GM19023 (cell line): ENCODE results near the gene IFT74.
A peak's percentile ranks its signal among the peaks of the same experiment; 100 is the strongest.

Experiments used
- ATAC-seq: cut with Tn5 transposase; IDR thresholded peaks from one replicate; pipeline ENCODE4 v1.9.1; 2021; ENCODE audit warnings: mild to moderate bottlenecking, moderate library complexity; ENCODE audit not compliant: unreplicated experiment

Gene IFT74

DNA sequence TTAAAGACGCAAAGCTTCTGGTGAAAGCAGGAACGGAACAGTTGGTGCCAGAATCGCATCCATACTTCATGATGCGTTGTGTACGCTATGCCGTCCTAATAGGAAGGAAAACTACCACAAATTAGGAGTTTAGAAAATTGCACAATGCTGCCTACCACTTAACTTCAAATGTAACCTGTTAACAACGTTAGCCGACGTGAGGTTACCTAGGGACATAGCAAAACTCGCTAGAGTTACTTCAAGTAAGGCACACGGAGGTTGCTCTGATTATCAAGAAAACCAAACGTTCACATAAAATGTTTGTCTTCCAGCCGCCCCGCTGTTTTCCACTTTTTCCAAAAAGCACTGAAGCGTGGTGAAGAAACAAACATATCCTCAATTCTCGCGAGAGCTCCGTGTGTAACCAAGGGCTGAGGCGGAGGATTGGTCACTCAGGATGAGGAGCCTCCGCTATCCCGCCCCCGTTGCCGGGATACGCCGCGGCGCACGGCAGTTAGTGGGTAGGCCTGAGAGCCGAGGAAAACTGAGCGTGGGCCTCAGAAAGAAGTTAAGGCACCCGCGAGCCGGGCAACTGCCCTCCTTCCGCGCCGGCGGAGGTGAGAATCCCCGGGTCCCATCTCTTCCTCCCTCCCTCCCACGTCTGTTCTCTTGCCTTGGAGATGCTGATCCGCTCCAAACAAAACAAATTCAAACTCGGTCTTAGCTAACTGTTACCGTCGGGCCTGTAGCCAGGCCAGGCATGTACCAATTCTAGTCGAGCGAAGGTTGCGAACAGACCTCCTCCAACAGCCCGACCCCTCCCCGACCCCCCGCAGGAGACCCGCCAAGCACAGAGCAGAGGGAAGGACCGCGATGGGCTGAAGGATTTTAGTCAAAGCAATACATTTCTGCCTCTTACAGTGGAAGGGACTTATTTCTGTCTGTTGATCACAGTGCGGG lies at the start of gene IFT74:
TSS of gene IFT74 (plus strand) at position 492 of the 939 bp plus-strand sequence. CDS start 5,556 bp downstream, outside the sequence.
- ATAC-seq, result peak; percentile 100

DNA sequence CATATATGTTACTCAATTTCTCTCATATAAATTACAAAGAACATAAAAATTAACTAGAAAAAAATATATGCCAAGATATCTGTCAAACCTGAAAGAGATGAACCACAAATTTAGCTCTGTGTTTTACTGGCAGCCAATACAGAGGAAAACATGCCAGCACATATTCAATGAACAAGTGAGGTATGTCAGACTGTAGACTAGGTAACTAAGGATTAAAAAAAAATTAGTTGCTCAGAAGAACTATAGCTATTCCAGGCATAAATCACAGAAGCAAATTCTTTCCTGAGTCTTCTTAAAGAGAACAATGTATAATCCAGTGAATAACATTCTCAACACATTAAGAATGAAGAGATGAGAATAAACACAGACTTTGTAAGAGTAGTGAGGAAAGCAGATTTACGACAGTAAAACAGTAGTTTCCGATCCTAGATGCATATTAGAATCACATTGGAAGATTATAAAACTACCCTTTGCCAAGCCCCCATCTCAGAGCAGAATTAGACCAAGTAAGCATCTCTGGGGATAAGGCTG lies 43.0 kb upstream of the IFT74 start:
- ATAC-seq, result no peak

DNA sequence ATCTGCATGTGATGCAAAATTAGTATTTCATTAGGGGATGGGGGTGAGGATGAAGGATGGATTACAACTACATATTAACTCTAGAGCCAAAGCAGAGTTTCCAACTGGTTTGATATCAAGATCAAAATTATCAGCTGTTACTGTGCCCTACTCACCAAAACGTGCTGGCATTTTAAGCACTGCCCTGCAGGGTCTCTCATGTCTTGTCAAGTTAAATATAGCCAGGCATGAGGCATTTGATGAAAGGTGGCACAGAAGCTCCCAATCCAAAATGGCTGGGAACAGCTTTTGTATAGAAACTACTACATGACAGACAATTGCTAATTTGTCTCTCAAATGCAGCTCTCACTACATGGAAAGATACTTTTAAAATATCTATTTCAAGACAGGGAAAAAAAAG lies 36.5 kb upstream of the IFT74 start:
- no peak for ATAC-seq

DNA sequence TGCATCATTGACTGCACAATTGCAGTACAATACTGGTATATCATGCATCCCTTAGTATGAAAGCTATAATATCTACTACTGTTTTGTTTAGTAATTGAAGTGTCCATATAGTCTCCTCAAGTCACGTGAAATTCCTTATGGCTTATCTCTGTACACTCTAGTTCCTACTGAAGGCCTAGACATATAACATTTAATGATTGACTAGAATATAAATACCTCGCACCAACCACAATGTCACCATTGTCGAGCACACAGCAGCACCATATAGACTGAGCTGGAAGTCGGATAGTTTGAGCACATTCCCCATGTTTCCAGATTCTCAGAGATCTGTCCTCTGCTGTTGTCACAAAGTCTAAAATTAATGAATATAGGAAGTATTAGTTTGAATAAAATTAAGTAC lies 30.6 kb upstream of the IFT74 start:
- ATAC-seq, result no peak

DNA sequence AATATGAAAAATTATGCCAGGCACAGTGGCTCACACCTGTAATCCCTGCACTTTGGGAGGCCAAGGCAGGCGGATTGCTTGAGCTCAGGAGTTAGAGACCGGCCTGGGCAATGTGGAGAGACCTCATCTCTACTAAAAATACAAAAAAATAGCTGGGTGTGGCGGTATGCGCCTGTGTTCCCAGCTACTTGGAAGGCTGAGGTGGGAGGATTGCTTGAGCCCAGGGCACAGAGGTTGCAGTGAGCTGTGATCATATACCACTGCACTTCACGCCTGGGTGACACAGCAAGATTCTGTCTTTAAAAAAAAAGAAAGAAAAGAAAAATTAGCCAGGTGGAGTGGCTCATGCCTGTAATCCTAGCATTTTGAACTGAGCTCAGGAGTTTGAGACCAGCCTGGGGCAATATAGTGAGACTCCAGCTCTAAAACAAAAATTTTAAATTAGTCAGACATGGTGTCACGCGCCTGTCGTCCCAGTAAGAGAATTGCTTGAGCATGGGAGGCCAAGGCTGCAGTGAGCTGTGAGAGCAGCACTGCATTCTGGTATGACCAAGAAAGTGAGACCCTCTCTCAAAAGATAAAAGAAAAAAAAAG lies 27.2 kb upstream of the IFT74 start:
- ATAC-seq, result no peak

DNA sequence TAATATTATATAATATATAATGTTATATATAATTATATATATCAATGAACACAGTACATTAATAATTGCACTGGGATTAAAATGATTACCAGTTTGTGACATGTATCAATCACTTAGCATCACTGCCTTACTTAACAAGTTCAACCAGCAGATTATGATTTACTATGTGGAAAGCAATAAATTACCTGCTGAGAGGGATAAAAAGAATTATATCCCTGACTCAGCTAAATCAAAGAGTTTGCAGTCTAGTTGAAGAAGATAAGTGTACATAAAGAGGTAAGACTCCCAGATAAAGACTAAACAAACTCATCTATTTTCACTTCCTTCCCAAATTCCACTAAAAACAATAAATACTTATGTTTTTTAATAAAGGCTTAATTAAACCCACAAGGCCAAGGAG lies 20.4 kb upstream of the IFT74 start:
- no peak for ATAC-seq

DNA sequence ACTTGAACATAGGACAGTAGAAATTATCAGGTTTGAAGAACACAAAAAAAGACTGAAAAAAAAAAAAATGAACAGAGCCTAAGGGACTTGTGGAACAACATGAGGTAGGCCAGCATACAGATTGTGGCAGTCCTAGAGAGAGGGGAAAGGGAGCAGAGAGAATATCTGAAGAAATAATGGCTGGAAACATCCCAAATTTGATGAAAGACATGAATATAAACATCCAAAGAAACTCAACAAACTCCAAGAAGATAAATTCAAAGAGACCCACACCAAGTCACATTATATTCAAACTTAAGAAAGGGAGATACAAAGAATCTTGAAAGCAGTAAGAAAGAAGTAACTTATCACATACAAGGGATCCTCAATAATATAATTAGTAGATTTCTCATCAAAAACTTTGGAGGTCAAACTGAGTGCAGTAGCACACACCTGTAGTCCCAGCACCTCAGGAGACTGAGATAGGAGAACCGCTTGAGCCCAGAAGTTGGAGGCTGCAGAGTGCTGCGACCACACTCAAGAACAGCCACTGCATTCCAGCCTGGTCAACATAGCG lies 18.3 kb upstream of the IFT74 start:
- ATAC-seq, result no peak

DNA sequence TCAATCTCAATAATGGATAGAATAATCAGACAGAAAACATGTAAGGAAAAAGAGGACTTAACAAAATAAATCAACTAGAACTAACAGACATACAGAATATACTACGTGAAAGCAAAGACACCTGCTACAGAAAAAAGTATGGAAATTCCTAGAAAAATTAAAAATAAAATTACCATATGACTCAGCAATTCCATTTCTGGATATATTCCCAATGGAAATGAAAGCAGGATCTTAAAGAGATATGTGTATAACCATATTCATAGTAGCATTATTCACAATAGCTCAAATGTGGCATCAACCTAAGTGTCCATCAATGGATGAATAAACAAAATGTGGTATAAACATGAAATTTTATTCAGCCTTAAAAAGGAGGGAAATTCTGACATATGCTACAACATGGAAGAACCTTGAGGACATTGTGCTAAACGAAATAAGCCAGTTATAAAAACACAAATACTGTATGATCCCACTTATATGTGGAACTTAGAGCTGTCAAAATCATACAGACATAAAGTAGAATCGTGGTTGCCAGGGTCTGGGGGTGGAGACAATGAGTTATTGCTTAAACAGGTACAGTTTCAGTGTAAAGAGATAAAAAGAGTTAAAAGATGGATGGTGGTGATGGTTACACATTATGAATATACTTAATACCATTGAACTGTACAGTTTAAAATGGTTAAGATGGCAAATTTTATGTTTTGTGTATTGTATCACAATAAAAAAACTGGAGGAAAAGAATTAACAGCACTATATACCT lies 16.1 kb upstream of the IFT74 start:
- no peak for ATAC-seq

DNA sequence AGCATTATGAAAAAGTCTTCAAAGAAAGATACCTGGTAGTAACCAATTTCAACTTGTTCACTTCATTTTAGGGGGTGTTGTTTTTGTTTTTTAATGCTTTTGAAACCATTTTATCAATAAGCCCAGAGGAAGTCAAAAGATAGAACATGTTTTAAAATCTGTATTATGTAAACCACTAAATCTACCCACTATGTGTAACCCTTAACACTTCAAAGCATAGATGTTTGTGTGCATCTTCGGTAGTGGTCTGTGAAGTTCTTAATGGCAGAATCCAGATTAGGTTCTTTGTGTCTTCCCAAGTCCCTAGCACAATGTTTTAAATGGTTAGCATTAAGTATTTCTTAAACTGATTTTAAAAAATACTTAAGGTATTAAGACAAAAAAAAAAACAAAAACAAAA lies 15.4 kb upstream of the IFT74 start:
- no peak for ATAC-seq

DNA sequence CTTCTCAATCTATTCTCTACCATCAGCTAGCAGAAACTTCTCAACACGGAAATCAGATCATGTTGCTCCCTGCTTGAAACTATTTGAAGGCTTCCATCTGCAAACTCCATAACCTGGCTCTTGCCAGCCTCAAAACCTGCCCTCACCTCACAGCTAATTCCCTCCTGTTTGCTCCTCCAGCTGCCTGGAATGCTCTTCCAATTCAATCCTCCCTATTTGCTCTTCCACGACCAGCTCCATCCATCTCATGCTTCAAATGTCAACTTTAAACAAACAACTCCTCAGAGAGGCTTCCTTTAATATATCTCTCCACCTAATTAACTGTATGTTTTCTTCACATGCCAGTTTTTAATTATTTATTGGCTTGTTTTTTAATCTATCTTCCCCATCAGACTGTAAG lies 10.6 kb upstream of the IFT74 start:
- no peak for ATAC-seq

DNA sequence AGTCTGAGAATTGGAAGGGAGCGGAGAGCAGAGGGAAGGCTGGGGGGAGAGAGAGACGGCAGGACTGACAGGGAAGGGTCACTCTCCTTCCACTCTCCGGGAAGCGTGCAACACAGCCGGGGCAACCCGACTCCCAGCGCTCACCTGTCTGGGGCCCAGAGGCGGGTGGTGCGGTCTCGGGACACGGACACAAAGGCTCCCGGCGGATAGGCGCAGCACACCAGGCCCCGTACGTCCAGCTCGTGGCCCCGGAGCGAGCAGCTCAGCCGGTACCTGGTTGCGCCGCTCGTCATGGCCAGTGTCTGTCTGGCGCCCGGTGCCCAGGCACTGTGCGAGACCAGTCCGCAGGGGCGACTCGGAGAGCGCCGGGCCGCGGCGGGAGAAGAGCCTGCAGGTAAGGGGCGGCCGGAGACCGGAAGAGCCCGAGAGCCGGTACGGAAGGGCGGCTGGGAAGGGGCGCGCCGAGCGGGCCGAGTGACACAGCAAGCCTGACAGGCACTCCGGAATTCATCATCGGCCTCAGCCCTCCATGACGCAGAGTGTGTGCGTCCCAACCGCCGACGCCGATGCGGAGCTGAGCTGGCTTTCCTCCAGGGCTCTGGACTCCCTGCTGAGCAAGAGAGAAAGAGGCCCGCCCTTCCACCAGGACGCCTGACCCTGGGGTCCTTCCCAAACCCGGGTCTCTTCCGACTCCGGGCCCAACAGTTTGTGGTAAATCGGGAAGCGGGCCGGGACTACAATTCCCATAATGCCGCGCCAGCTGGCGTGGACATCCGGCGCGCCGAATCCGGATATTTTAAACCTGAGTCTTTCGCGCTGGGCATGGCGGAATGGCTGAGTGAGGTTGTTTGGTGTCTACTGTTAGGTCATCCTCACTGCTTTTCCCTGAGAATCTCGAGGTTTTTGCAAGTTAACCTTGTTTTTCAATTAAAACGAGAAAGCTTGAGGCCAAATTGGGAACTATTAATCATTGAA lies 9.2 kb upstream of the IFT74 start, which contains the start of gene PLAA:
TSS of gene PLAA (minus strand) at position 490 of the 975 bp plus-strand sequence. CDS start at position 293, 197 bp downstream.
- peak; percentile 99 for ATAC-seq

DNA sequence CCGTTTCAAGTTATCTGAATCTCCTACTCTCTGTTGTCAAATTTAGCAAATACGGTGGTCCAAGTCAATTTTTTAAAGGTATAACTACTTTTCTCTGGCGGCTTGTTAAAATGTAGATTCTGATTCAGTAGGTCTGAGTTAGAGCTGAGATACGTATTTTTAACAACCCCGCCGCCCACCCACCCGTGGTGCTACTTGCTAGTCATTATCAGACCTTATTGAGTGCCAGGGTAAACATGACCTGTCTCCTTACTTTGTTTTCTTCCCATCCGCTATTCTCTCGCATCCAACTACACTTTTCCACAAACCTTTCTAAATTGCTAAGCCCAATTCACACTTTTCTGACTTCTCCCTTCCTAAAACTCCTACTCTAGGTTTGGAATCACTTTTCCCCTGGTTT lies 8.5 kb upstream of the IFT74 start:
- no peak for ATAC-seq

DNA sequence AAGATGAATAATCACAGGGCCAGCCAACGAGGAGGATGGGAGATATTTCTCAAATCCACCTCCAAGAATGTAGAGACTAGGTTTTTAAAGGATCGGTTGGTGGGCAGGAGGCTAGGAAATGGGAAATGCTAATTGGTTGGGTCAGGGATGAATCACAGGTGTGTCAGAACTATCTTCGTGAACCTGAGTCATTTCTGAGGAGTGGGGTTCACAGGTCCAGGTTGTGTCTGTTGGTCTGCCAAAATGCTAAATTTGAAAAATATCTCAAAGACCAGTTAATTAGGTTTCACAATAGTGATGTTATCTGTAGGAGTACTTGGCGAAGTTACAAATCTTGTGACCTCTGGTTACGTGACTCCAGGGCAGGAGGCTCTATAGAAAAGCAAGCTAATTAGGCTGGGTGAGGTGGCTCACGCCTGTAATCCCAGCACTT lies 6.6 kb upstream of the IFT74 start:
- ATAC-seq, result no peak

DNA sequence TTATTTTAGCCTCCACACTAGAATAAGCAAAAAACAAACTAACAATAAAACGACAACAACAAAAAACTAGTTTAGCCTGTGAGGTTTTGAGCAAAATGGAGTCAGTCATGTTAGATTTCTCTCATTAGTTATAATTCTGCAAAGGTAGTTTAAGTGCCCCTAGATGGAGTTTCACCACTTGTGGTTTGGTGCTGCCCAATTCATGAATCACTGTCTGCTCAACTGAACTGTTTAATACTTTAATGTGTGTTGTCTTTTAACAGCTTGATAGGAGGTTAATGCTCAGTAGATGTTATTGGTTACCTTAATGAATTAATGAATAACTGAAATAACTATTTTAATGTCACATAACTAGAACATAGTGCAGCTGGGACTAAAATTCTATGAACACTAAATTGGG lies 5.7 kb upstream of the IFT74 start:
- no peak for ATAC-seq

DNA sequence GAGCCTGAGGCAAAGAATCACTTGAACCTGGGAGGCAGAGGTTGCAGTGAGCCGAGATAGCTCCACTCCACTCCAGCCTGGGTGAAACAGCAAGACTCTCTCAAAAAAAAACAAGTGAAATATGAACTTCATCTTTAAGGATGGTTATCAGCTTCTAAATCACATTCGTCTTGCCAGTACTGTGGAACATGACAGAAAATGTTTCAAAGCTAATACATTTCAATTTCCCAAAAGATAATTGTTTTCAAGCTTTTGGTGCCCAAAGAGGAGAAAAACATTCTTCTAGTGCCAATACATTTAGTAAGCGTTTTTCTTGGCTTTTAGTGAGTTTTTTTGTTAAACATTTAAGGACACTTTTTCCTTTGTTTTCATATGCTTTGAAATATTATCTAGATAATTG lies 4.4 kb upstream of the IFT74 start:
- no peak for ATAC-seq

DNA sequence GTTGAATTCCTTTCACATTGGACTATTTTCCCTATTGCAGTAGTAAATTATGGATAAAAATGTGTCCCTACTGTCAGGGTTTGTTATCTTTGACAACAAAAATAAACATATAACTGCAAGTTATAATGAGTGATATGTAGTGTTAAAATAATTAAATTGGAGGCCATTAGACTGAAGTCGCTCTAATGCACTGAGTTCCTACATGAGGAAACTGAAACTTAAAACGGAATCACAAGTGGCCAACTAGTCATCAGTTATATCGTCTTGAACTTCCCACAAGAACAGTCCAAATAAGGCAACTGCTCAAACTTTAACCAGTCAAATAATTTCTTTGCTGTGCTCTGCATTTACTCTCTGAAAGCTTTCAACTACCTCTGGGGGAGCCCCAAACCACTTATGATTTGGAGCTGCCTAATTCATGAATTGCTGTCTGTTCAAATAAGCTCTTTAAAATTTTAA lies 2.1 kb upstream of the IFT74 start:
- ATAC-seq, result no peak

DNA sequence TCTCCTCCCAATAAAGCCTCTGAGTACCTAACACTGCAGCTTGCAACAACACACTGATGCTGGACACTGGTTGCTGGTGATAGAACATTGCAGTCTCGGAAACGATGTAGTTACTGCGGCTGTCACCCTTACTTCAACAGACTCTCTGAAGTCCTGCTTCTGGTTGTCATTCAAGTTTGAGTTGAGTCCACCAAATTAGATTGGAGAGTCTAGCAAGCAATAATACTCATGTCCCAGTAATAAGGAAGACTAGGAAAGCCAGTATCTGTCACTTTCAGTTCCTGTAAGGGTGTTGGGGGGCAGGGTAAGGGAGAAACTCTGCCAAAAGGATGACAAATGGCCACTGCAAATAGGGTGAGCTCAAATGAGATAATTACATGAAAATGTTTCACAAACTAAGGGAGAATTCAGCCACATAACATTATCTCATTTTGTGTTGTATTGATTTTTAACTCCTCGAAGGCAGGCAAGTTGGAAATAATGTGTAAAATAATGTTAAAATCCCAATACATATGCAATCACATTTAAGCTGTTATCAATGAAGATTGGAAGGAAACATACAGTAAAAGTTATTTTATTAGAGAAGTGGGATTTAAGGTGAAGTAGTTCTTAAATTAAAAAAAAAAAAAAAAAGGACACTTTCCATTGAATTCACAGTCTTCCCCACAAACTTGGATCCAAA lies 849 bp upstream of the IFT74 start:
- ATAC-seq, result no peak

DNA sequence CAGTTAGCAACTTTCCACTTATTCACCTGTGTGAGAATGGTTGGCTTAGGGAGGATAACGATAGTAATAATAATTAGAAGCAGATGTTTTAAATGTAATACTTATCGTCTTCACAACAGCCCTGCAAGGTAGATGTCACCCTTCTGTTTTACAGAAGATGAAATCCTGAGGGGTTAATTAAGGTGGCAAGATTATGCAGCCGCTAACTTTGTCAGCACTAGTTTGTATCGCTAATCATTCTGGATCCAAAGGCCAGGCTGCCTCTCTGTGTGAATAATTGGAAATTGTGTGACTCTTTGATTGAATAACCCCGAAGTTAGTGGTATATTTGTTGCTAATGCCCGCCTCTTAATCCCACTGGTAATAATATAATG lies 635 bp downstream of the IFT74 start:
- no peak for ATAC-seq

DNA sequence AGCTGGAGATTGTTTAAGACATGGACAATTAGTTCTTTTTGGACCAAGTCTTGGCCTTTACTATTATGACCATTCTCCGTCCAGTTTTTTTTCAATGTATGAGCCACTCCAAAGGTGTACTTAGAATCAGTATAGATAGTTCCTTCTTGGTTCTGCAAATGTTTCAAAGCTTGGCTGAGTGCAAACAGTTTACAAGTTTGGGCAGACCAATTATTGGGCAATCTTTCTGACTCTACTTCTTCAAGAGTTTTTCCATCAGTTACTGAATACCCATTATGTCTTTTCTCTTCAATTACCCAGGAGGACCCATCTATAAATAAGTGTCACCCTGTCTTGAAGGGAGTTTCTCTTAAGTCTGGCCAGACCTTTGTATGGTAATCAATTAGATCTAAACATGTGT lies 15.5 kb downstream of the IFT74 start:
- no peak for ATAC-seq
